Ishikawa (cell line): ENCODE results near the gene OSER1.
A peak's percentile ranks its signal among the peaks of the same experiment; 100 is the strongest.

ENCODE experiments used
- CEBPB ChIP-seq: IDR thresholded peaks from 2 replicates; pipeline ENCODE4 v1.6.1; 2012
- EGR1 ChIP-seq: IDR thresholded peaks from 2 replicates; pipeline ENCODE4 v1.6.1; 2012
- EP300 ChIP-seq: IDR thresholded peaks from 2 replicates; pipeline ENCODE4 v1.6.1; 2012; ENCODE audit warnings: borderline replicate concordance
- TEAD4 ChIP-seq: IDR thresholded peaks from 2 replicates; pipeline ENCODE4 v1.6.1; 2012
- TF ChIP-seq, protein P1 (sequence below): IDR thresholded peaks from 2 replicates; pipeline ENCODE4 v1.6.1; 2012
- TF ChIP-seq, protein P2 (sequence below): IDR thresholded peaks from 2 replicates; pipeline ENCODE4 v1.6.1; 2012; ENCODE audit warnings: low read depth, mild to moderate bottlenecking
- TF ChIP-seq, protein P3 (sequence below): IDR thresholded peaks from 2 replicates; pipeline ENCODE4 v1.6.1; 2012

DNA sequence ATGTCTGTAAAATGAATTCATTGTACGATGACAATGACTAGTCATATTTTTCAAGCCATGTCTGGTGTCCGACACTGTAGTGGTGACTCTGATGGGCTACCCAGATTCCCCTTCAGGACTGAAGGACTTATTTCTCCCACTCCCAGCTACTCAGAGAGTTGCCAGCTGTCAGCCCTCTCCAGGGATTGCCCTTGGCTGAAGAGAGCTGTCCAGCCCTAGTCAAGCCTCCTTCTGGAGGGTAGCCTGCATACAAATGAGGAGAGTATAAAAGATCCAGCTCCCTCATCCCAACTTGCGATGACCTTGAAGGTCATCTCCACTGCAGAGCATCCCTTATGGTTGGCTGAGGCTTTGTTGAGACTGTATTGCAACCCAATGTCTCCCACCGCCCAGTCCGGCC lies 53.5 kb downstream of the OSER1 start:
- no peak for TF ChIP-seq TEAD4
- TF ChIP-seq, protein P1, sequence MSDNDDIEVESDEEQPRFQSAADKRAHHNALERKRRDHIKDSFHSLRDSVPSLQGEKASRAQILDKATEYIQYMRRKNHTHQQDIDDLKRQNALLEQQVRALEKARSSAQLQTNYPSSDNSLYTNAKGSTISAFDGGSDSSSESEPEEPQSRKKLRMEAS = no peak
- TF ChIP-seq, protein P2, sequence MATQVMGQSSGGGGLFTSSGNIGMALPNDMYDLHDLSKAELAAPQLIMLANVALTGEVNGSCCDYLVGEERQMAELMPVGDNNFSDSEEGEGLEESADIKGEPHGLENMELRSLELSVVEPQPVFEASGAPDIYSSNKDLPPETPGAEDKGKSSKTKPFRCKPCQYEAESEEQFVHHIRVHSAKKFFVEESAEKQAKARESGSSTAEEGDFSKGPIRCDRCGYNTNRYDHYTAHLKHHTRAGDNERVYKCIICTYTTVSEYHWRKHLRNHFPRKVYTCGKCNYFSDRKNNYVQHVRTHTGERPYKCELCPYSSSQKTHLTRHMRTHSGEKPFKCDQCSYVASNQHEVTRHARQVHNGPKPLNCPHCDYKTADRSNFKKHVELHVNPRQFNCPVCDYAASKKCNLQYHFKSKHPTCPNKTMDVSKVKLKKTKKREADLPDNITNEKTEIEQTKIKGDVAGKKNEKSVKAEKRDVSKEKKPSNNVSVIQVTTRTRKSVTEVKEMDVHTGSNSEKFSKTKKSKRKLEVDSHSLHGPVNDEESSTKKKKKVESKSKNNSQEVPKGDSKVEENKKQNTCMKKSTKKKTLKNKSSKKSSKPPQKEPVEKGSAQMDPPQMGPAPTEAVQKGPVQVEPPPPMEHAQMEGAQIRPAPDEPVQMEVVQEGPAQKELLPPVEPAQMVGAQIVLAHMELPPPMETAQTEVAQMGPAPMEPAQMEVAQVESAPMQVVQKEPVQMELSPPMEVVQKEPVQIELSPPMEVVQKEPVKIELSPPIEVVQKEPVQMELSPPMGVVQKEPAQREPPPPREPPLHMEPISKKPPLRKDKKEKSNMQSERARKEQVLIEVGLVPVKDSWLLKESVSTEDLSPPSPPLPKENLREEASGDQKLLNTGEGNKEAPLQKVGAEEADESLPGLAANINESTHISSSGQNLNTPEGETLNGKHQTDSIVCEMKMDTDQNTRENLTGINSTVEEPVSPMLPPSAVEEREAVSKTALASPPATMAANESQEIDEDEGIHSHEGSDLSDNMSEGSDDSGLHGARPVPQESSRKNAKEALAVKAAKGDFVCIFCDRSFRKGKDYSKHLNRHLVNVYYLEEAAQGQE = peak; percentile 29; the same call in 1 of the 2 replicates
- TF ChIP-seq EP300 = no peak
- TF ChIP-seq, protein P3, sequence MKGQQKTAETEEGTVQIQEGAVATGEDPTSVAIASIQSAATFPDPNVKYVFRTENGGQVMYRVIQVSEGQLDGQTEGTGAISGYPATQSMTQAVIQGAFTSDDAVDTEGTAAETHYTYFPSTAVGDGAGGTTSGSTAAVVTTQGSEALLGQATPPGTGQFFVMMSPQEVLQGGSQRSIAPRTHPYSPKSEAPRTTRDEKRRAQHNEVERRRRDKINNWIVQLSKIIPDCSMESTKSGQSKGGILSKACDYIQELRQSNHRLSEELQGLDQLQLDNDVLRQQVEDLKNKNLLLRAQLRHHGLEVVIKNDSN = no peak
- no peak for TF ChIP-seq EGR1
- TF ChIP-seq CEBPB = no peak
